Vagina (tissue), 2 donors: ENCODE measurements around the gene POLRMT.

Source experiments
- POLR2A ChIP-seq, 2 donors: fragments of 450-650 bp; IDR thresholded peaks; one replicate each; pipeline ENCODE4 v1.6.1; 2017; ENCODE audit warnings: antibody characterized with exemption in 2 of 2, mild to moderate bottlenecking in 2 of 2, moderate library complexity in 2 of 2
- POLR2AphosphoS5 ChIP-seq, 2 donors: sonication (generic); formaldehyde crosslinking; IDR thresholded peaks; one replicate each; pipeline ENCODE4 v1.9.0; 2017; ENCODE audit warnings: antibody characterized with exemption in 2 of 2, mild to moderate bottlenecking in 2 of 2, low read depth in 1 of 2; ENCODE audit not compliant: insufficient read depth in 1 of 2
- TF ChIP-seq, protein P1 (sequence below), 3 experiments: fragments of 450-650 bp in 2 of 3; fragments of 200-600 bp in 1 of 3; sonication (generic) in 1 of 3; IDR thresholded peaks; one replicate each; pipeline ENCODE4 v1.5.1; 2017 to 2019; ENCODE audit warnings: antibody characterized with exemption in 3 of 3, mild to moderate bottlenecking in 2 of 3, moderate library complexity in 2 of 3

DNA sequence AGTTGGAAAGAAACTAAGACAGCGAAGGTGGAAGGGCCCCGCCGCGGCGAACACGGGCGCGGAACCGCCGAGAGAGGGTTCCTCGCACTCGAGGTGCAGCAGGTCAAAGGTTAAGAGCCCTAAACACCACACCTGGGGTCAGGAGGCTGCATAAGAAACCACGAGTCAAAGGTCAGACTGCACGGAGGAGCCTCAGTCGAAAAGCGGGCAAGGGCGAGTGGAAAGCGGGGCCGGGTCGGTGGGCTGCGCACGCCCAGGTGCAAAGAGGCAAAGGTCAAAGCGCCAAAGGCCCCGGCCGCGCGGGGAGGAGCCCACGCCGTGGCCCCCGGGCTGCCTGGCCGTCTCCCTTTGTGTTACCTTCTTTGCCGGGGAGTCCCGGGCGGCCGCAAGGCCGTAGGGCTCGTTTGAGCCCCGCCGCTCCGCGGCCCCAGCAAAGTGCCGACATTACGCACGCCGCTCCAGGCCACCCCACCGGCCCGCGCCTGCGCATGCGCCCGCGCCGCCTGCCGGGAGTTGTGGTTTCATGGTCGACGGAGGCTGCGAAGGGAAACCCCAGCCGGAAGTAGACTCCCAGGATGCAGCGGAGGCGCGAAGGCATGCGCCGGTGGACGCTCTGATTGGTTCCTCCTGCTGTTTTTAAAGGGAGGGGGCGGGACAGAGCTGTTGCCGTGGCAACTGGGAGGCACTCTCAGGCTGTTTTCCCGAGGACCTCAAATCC lies at the start of gene POLRMT:
- no peak for TF ChIP-seq POLR2A (IDR thresholded peaks at IDR 0.05)
- TF ChIP-seq, protein P1, sequence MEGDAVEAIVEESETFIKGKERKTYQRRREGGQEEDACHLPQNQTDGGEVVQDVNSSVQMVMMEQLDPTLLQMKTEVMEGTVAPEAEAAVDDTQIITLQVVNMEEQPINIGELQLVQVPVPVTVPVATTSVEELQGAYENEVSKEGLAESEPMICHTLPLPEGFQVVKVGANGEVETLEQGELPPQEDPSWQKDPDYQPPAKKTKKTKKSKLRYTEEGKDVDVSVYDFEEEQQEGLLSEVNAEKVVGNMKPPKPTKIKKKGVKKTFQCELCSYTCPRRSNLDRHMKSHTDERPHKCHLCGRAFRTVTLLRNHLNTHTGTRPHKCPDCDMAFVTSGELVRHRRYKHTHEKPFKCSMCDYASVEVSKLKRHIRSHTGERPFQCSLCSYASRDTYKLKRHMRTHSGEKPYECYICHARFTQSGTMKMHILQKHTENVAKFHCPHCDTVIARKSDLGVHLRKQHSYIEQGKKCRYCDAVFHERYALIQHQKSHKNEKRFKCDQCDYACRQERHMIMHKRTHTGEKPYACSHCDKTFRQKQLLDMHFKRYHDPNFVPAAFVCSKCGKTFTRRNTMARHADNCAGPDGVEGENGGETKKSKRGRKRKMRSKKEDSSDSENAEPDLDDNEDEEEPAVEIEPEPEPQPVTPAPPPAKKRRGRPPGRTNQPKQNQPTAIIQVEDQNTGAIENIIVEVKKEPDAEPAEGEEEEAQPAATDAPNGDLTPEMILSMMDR (IDR thresholded peaks at IDR 0.05), result no peak
- TF ChIP-seq POLR2AphosphoS5 (IDR thresholded peaks at IDR 0.05; ENCODE audit: insufficient read depth in 1 of 2, low read depth in 1 of 2), result peak; percentile 74 to 95
